ENCODE results near the gene ZBTB48. TPM values are rescaled to one million over a fixed set of nuclear protein-coding genes. Genes with fewer than 3 reads are reported as not detected.

The ZBTB48 gene
- total RNA-seq, 1 experiment from 2014 or later: 41.9 TPM

DNA sequence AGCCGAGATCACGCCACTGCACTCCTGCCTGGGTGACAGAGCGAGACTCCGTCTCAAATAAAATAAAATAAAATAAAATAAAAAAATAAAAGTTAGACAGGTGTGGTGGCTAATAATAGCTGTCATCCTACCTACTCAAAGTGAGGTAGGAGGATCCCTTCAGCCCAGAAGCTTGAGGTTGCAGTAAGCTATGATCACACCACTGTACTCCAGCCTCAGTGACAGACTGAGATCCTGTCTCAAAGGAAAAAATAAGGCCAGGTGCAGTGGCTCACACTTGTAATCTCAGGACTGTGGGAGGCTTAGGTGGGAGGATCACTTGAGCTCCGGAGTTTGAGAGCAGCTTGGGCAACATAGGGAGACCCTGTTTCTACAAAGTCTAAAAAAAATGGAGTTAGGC is 43.5 kb upstream of the ZBTB48 start (continued):
- TF ChIP-seq ZNF274 (IDR thresholded peaks at IDR 0.05; ENCODE audit: low read depth, low read length) (no peak), ZFX (IDR thresholded peaks at IDR 0.05) (no peak), EGR1 (IDR thresholded peaks at IDR 0.05; ENCODE audit: low read depth) (no peak), SIN3A (IDR thresholded peaks at IDR 0.05; ENCODE audit: low read depth) (no peak), SRF (IDR thresholded peaks at IDR 0.05; ENCODE audit: low read depth) (no peak), YY1 (IDR thresholded peaks at IDR 0.05; ENCODE audit: extremely low read depth, insufficient replicate concordance, low read depth, low read length) (no peak)
- TF ChIP-seq, protein P1, sequence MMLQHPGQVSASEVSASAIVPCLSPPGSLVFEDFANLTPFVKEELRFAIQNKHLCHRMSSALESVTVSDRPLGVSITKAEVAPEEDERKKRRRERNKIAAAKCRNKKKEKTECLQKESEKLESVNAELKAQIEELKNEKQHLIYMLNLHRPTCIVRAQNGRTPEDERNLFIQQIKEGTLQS (IDR thresholded peaks at IDR 0.05): no peak

DNA sequence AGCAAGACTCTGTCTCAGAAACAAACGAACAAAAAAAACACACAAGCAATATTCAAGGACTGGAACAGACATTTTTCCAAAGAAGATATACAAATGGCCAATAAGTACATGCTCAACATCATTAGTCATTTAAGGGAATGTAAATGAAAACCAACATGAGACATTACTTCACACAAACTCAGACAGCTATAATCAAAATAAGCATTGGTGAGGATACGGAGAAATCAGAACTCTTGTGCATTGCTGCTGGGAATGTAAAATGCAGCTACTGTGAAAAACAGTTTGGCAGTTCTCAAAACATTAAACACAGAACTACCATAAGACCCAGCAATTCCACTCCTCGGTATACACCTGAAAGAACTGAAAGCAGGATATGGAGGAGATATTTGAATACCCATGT is 40.8 kb upstream of the ZBTB48 start:
- H3K9me3 ChIP-seq (ENCODE audit: control insufficient read depth in 1 of 2, insufficient read depth in 1 of 2, low read depth in 1 of 2, low read length in 2 of 2): no peaks in the 10 kb centered on the region
- no peak overlapping the region for H2AFZ ChIP-seq (ENCODE audit: low read depth, low read length, poor library complexity, severe bottlenecking)
- BruUV-seq (replicated peaks): no TSS peak
- no peaks in the 10 kb centered on the region for H3K4me1 ChIP-seq (ENCODE audit: control insufficient read depth in 1 of 2, insufficient read depth in 2 of 2, low read length in 2 of 2)
- H3K36me3 ChIP-seq (ENCODE audit: control insufficient read depth in 1 of 2, insufficient read depth in 2 of 2, low read length in 2 of 2): peaks cover 11 to 29% of the 10 kb centered on the region in 2 experiments
- ChIA-PET POLR2A (interaction anchor here (1.2 kb wide), 1 partner anchor 41 kb away, joined by 3 read pairs; the partner anchor contains the start of gene ZBTB48), RAD21 (ENCODE audit: low non-redundant PET in 1 of 2, low total read pairs in 2 of 2, uncharacterized antibody in 2 of 2, unreplicated experiment in 2 of 2) (no interaction called here), CTCF (no interaction called here)
- peaks cover 50% of the 10 kb centered on the region for H3K79me2 ChIP-seq (ENCODE audit: insufficient read depth, low read length)
- TF ChIP-seq EZH2 (IDR thresholded peaks at IDR 0.05) (no peak), SIN3A (IDR thresholded peaks at IDR 0.05; ENCODE audit: low read depth) (no peak), CBX3 (IDR thresholded peaks at IDR 0.05; ENCODE audit: low read depth) (no peak)
- DNase-seq (ENCODE audit: low read depth, low spot score): no peak
- intact Hi-C loops (cut with micrococcal nuclease): no loop called here
- H3K9me2 ChIP-seq (ENCODE audit: insufficient read depth): no peaks in the 10 kb centered on the region
- H3K4me2 ChIP-seq (ENCODE audit: low read length): no peak overlapping the region
- H3K27me3 ChIP-seq (ENCODE audit: insufficient read depth, low read length): no peaks in the 10 kb centered on the region
- H3K27ac ChIP-seq (ENCODE audit: low read depth, low read length): no peak overlapping the region
- H3K9ac ChIP-seq (ENCODE audit: low read length): no peak overlapping the region
- peaks cover 3% of the 10 kb centered on the region; the same call in 1 of the 2 replicates for H4K20me1 ChIP-seq (ENCODE audit: insufficient read depth)
- H3K4me3 ChIP-seq (replicated peaks in 1 of 2; ENCODE audit: low read depth in 1 of 2, low read length in 2 of 2): no peak overlapping the region
- ATAC-seq: no peak

DNA sequence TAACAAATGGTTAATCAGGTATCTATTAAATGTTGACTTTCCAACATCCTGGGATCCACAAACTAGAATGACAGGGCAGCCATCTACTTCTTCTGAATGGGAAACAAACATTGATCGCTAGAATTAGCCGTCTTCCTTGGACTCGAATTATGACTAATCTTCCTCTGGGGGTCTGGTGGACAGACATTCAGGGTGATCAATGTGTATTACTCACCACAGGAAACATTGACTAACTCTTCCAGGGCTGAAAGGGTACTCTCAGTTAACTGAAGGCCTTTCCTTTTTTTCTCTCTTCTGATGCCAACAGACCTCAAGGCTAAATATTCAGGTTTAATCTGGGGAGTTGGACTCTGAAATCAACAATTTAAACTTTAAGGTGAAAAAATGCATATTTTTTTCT is 35.0 kb upstream of the ZBTB48 start:
- ATAC-seq (no peak), DNase-seq (ENCODE audit: low read depth, low spot score) (no peak)
- no peak overlapping the region for H3K27ac ChIP-seq (ENCODE audit: low read depth, low read length)
- ChIA-PET POLR2A (no interaction called here), CTCF (no interaction called here), RAD21 (ENCODE audit: low non-redundant PET in 1 of 2, low total read pairs in 2 of 2, uncharacterized antibody in 2 of 2, unreplicated experiment in 2 of 2) (no interaction called here)
- H3K27me3 ChIP-seq (ENCODE audit: insufficient read depth, low read length): no peaks in the 10 kb centered on the region
- BruUV-seq (replicated peaks): no TSS peak
- intact Hi-C loops (cut with micrococcal nuclease): no loop called here
- no peak overlapping the region for H2AFZ ChIP-seq (ENCODE audit: low read depth, low read length, poor library complexity, severe bottlenecking)
- peaks cover 41 to 53% of the 10 kb centered on the region in 2 experiments for H3K36me3 ChIP-seq (ENCODE audit: control insufficient read depth in 1 of 2, insufficient read depth in 2 of 2, low read length in 2 of 2)
- H3K79me2 ChIP-seq (ENCODE audit: insufficient read depth, low read length): peaks cover 44% of the 10 kb centered on the region
- H3K4me1 ChIP-seq (ENCODE audit: control insufficient read depth in 1 of 2, insufficient read depth in 2 of 2, low read length in 2 of 2): no peaks in the 10 kb centered on the region
- peaks cover 12% of the 10 kb centered on the region; the same call in 1 of the 2 replicates for H4K20me1 ChIP-seq (ENCODE audit: insufficient read depth)
- no peaks in the 10 kb centered on the region for H3K9me3 ChIP-seq (ENCODE audit: control insufficient read depth in 1 of 2, insufficient read depth in 1 of 2, low read depth in 1 of 2, low read length in 2 of 2)
- no peak overlapping the region for H3K4me3 ChIP-seq (replicated peaks in 1 of 2; ENCODE audit: low read depth in 1 of 2, low read length in 2 of 2)
- no peak overlapping the region for H3K9ac ChIP-seq (ENCODE audit: low read length)
- no peak overlapping the region for H3K4me2 ChIP-seq (ENCODE audit: low read length)
- no peaks in the 10 kb centered on the region for H3K9me2 ChIP-seq (ENCODE audit: insufficient read depth)
- no peak for TF ChIP-seq EZH2phosphoT487 (IDR thresholded peaks at IDR 0.05; ENCODE audit: borderline replicate concordance)
- TF ChIP-seq FOSL1 (IDR thresholded peaks at IDR 0.05; ENCODE audit: low read depth): no peak
- no peak for TF ChIP-seq SIN3A (IDR thresholded peaks at IDR 0.05; ENCODE audit: low read depth)
- TF ChIP-seq RAD21 (IDR thresholded peaks at IDR 0.05; ENCODE audit: low read depth): no peak
- TF ChIP-seq YY1 (IDR thresholded peaks at IDR 0.05; ENCODE audit: extremely low read depth, insufficient replicate concordance, low read depth, low read length): no peak
- TF ChIP-seq, protein P2, sequence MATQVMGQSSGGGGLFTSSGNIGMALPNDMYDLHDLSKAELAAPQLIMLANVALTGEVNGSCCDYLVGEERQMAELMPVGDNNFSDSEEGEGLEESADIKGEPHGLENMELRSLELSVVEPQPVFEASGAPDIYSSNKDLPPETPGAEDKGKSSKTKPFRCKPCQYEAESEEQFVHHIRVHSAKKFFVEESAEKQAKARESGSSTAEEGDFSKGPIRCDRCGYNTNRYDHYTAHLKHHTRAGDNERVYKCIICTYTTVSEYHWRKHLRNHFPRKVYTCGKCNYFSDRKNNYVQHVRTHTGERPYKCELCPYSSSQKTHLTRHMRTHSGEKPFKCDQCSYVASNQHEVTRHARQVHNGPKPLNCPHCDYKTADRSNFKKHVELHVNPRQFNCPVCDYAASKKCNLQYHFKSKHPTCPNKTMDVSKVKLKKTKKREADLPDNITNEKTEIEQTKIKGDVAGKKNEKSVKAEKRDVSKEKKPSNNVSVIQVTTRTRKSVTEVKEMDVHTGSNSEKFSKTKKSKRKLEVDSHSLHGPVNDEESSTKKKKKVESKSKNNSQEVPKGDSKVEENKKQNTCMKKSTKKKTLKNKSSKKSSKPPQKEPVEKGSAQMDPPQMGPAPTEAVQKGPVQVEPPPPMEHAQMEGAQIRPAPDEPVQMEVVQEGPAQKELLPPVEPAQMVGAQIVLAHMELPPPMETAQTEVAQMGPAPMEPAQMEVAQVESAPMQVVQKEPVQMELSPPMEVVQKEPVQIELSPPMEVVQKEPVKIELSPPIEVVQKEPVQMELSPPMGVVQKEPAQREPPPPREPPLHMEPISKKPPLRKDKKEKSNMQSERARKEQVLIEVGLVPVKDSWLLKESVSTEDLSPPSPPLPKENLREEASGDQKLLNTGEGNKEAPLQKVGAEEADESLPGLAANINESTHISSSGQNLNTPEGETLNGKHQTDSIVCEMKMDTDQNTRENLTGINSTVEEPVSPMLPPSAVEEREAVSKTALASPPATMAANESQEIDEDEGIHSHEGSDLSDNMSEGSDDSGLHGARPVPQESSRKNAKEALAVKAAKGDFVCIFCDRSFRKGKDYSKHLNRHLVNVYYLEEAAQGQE (IDR thresholded peaks at IDR 0.05; ENCODE audit: low read depth): no peak
- TF ChIP-seq, protein P1 (IDR thresholded peaks at IDR 0.05): no peak

All from HCT116 (cell line).